GM12878 (cell line): ENCODE results near the gene PHOX2A. TPM values are rescaled to one million over a fixed set of nuclear protein-coding genes. Genes with fewer than 3 reads are reported as not detected.

Experiments
- ATAC-seq: fragments of 200-7000 bp; cut with Tn5 transposase; 3 replicates; pipeline ENCODE4 v1.9.1; 2020; ENCODE audit warnings: mild to moderate bottlenecking, moderate library complexity
- BruUV-seq: library from RNA; stranded (reverse); fragments of 400-500 nt; replicated peaks from 2 replicates; lab custom pipeline; 2021; lab: Mats Ljungman, UMichigan
- CTCF ChIA-PET: fragments of 300-600 bp; sonication (Branson Sonifier 250); formaldehyde crosslinking; extraction: SDS; loops from one replicate; lab custom pipeline; 2021; ENCODE audit warnings: inconsistent platforms; lab: Yijun Ruan, JAX
- POLR2A ChIA-PET: fragments of 350-600 bp; formaldehyde crosslinking; extraction: SDS; loops from one replicate; lab custom pipeline; 2021; ENCODE audit warnings: inconsistent platforms; lab: Charles Lee
- RAD21 ChIA-PET: fragments of 300-600 bp; sonication (Branson Sonifier 250); formaldehyde crosslinking; loops from one replicate; lab custom pipeline; 2023; ENCODE audit warnings: antibody characterized with exemption; ENCODE audit not compliant: unreplicated experiment; lab: Charles Lee
- SMC1A ChIA-PET: fragments of 300-600 bp; sonication (Branson Sonifier 250); formaldehyde crosslinking; loops from one replicate; lab custom pipeline; 2023; ENCODE audit not compliant: unreplicated experiment, uncharacterized antibody; lab: Charles Lee
- DNase-seq: peaks from one replicate; pipeline ENCODE4 v3.0.0-alpha.2; 2011; ENCODE audit warnings: low read depth, low spot score
- FAIRE-seq: peaks from 3 replicates; lab custom pipeline; 2011; peaks lifted over from hg19 to GRCh38; lab: Jason Lieb, UNC
- H2AFZ ChIP-seq: 2 replicates; pipeline ENCODE4 v1.6.0; 2011; ENCODE audit warnings: low read depth, low read length, control low read depth; ENCODE audit not compliant: control insufficient read depth
- H3K27ac ChIP-seq: 2 replicates; pipeline ENCODE4 v1.5.1; 2011; ENCODE audit warnings: control low read depth; ENCODE audit not compliant: control insufficient read depth, insufficient read depth
- H3K27me3 ChIP-seq, 2 experiments: replicated peaks in 1 of 2; 2 replicates each; pipeline versions ENCODE4 v1.6.0 to v1.6.1; 2011; ENCODE audit warnings: low read length in 1 of 2; ENCODE audit not compliant: control insufficient read depth in 2 of 2, insufficient read depth in 2 of 2
- H3K36me3 ChIP-seq, 2 experiments: 2 replicates each; pipeline ENCODE4 v1.5.1; 2011; ENCODE audit warnings: low read length in 1 of 2; ENCODE audit not compliant: control insufficient read depth in 2 of 2, insufficient read depth in 2 of 2
- H3K4me1 ChIP-seq: 2 replicates; pipeline ENCODE4 v1.6.1; 2011; ENCODE audit warnings: mild to moderate bottlenecking, low read length, moderate library complexity, mixed read lengths; ENCODE audit not compliant: control insufficient read depth, insufficient read depth
- H3K4me2 ChIP-seq: 2 replicates; pipeline ENCODE4 v1.6.0; 2011; ENCODE audit warnings: control low read depth; ENCODE audit not compliant: control insufficient read depth, insufficient read depth
- H3K4me3 ChIP-seq: fragments of 200-600 bp; sonication (generic); 2 replicates; pipeline ENCODE4 v1.5.1; 2016
- H3K79me2 ChIP-seq: 2 replicates; pipeline ENCODE4 v1.6.0; 2011; ENCODE audit warnings: low read length; ENCODE audit not compliant: control insufficient read depth, insufficient read depth
- H3K9ac ChIP-seq: 2 replicates; pipeline ENCODE4 v1.8.0; 2011; ENCODE audit warnings: low read length, control low read depth, mixed read lengths; ENCODE audit not compliant: control insufficient read depth, insufficient read depth
- H3K9me3 ChIP-seq: replicated peaks from 3 replicates; pipeline ENCODE4 v1.5.1; 2011; ENCODE audit warnings: mild to moderate bottlenecking, low read length; ENCODE audit not compliant: control insufficient read depth, insufficient read depth
- H4K20me1 ChIP-seq: 2 replicates; pipeline ENCODE4 v1.6.0; 2011; ENCODE audit not compliant: control insufficient read depth, insufficient read depth
- EED ChIP-seq: sonication (generic); IDR thresholded peaks from 2 replicates; pipeline ENCODE4 v1.6.1; 2016; ENCODE audit warnings: antibody characterized with exemption, low read depth
- HDAC2 ChIP-seq: fragments of 200-600 bp; sonication (generic); IDR thresholded peaks from 2 replicates; pipeline ENCODE4 v1.6.1; 2017
- MLLT1 ChIP-seq: fragments of 450-650 bp; IDR thresholded peaks from 2 replicates; pipeline ENCODE4 v1.6.1; 2016; ENCODE audit warnings: mild to moderate bottlenecking
- NFIC ChIP-seq: IDR thresholded peaks from 2 replicates; pipeline ENCODE4 v1.6.1; 2012; ENCODE audit warnings: low read depth, mild to moderate bottlenecking, inconsistent platforms, low read length, moderate library complexity
- POLR2A ChIP-seq: IDR thresholded peaks from 2 replicates; pipeline ENCODE4 v1.6.1; 2011; ENCODE audit warnings: low read depth, mild to moderate bottlenecking, low read length
- POLR2AphosphoS2 ChIP-seq: IDR thresholded peaks from 2 replicates; pipeline ENCODE4 v1.6.1; 2011; ENCODE audit warnings: low read depth, mild to moderate bottlenecking, low read length, improper control_type of control experiment, moderate library complexity
- REST ChIP-seq: IDR thresholded peaks from 2 replicates; pipeline ENCODE4 v1.6.1; 2012; ENCODE audit warnings: mild to moderate bottlenecking, low read depth, low read length
- SMAD5 ChIP-seq: IDR thresholded peaks from 2 replicates; pipeline ENCODE4 v1.6.1; 2016; ENCODE audit warnings: antibody characterized with exemption, low read depth
- WRNIP1 ChIP-seq: IDR thresholded peaks from 2 replicates; pipeline ENCODE4 v1.6.1; 2011; ENCODE audit warnings: low read depth, low read length, improper control_type of control experiment, borderline replicate concordance
- YBX1 ChIP-seq: fragments of 450-650 bp; IDR thresholded peaks from 2 replicates; pipeline ENCODE4 v1.6.1; 2016; ENCODE audit warnings: antibody characterized with exemption
- ZBTB33 ChIP-seq: fragments of 450-650 bp; IDR thresholded peaks from 2 replicates; pipeline ENCODE4 v1.6.1; 2017; ENCODE audit warnings: mild to moderate bottlenecking
- WGBS: methylation state at CpG from one replicate; pipeline ENCODE4 v1.1.6; 2016; ENCODE audit warnings: low lambda C conversion rate; ENCODE audit not compliant: insufficient replicate concordance, insufficient coverage; ENCODE audit errors: missing lambda C conversion rate; 5-methylcytosine and 5-hydroxymethylcytosine counted together
- in situ Hi-C: fragments of 300-500 bp; cut with MboI; formaldehyde crosslinking; loops from 9 replicates; pipeline ENCODE4 v1.14.3; 2018; ENCODE audit warnings: mixed read lengths
- intact Hi-C: fragments of 100-400 bp; cut with micrococcal nuclease; formaldehyde crosslinking; loops from one replicate; pipeline ENCODE4 v1.14.2; 2022; ENCODE audit not compliant: unreplicated experiment
- polyA plus RNA-seq, 11 experiments: library from polyadenylated mRNA; depleted of rRNA in 4 of 11; unstranded in 6 of 11; stranded (reverse) in 5 of 11; fragments of >200 nt; fragmentation: Nextera tagmentation in 4 of 11; fragmentation: Illumina TruSeq in 1 of 11; extraction: Ambion mirVana in 4 of 11; extraction: Trizol in 1 of 11; gene quantifications; 1 replicate in 1 of 11; 2 replicates in 10 of 11; pipeline versions ENCODE4 v1.2.1 to v1.2.3, GENCODE V29; 2011 to 2016; ENCODE audit warnings: inconsistent platforms in 2 of 11, missing spikeins in 2 of 11, low read depth in 1 of 11
- total RNA-seq, 4 experiments: library from RNA; depleted of rRNA in 3 of 4; stranded (reverse); fragments of >200 nt in 3 of 4; fragmentation: Illumina TruSeq in 1 of 4; extraction: Trizol in 1 of 4; gene quantifications; 2 replicates each; pipeline versions ENCODE4 v1.2.1 to v1.2.3, GENCODE V29; 2013 to 2021

PHOX2A gene
- total and polyA plus RNA-seq, 10 of the 15 experiments (the other 5 are each of a cell fraction or from before 2014, with no cell fraction given), result not detected

GRCh38 chr11:72242141-72242540 lies 1.8 kb downstream of the PHOX2A start:
- BruUV-seq, result no TSS peak
- POLR2A ChIA-PET, result no interaction called here
- Histone ChIP-seq H3K4me2 (no peak overlapping the region), H4K20me1 (no peaks in the 10 kb centered on the region; the same call in 1 of the 2 replicates), H3K4me3 (no peak overlapping the region)
- no peak for TF ChIP-seq HDAC2
- TF ChIP-seq, all 136 proteins: peak for 0
- WGBS, result 79% methylated on average over 2 of the region's 2 CpGs
- in situ Hi-C loops (no loop called here), intact Hi-C loops (no loop called here)
- ChIA-PET SMC1A (no interaction called here), RAD21 (no interaction called here), CTCF (interaction anchor here (2.0 kb wide), 1 partner anchor 189 kb away, joined by 10 read pairs; no protein-coding TSS in a partner anchor)
- Histone ChIP-seq H3K27me3 (peaks cover 11 to 24% of the 10 kb centered on the region in 2 experiments; a peak in 3 of 4 replicates), H3K4me1 (peaks cover 4% of the 10 kb centered on the region), H3K36me3 (peaks cover 0 to 3% of the 10 kb centered on the region in 2 experiments; a peak in 3 of 4 replicates), H2AFZ (no peak overlapping the region), H3K27ac (no peak overlapping the region), H3K9ac (no peak overlapping the region), H3K9me3 (no peaks in the 10 kb centered on the region; the same call in 2 of the 3 replicates), H3K79me2 (no peaks in the 10 kb centered on the region)
- no peak for DNase-seq
- ATAC-seq, result no peak
- no peak for FAIRE-seq

GRCh38 chr11:72241291-72241781 lies 2.6 kb downstream of the PHOX2A start:
- H3K27me3 ChIP-seq, result peaks cover 11 to 18% of the 10 kb centered on the region in 2 experiments; a peak in 3 of 4 replicates
- SMC1A ChIA-PET, result no interaction called here
- H3K27ac ChIP-seq, result no peak overlapping the region
- H3K4me1 ChIP-seq, result peaks cover 4% of the 10 kb centered on the region
- H3K4me3 ChIP-seq, result no peak overlapping the region
- DNase-seq (no peak), ATAC-seq (no peak), FAIRE-seq (no peak)
- 41% methylated on average over 14 of the region's 20 CpGs for WGBS
- H2AFZ ChIP-seq, result no peak overlapping the region
- H3K79me2 ChIP-seq, result no peaks in the 10 kb centered on the region
- no peaks in the 10 kb centered on the region; the same call in 1 of the 2 replicates for H4K20me1 ChIP-seq
- RAD21 ChIA-PET, result no interaction called here
- no peak overlapping the region for H3K9ac ChIP-seq
- intact Hi-C loops (no loop called here), in situ Hi-C loops (no loop called here)
- H3K4me2 ChIP-seq, result no peak overlapping the region
- peaks cover 0 to 5% of the 10 kb centered on the region in 2 experiments; a peak in 3 of 4 replicates for H3K36me3 ChIP-seq
- POLR2A ChIA-PET, result no interaction called here
- CTCF ChIA-PET, result interaction anchor here (2.0 kb wide), 1 partner anchor 190 kb away, joined by 10 read pairs; no protein-coding TSS in a partner anchor
- H3K9me3 ChIP-seq, result no peaks in the 10 kb centered on the region; the same call in 2 of the 3 replicates
- BruUV-seq, result no TSS peak
- TF ChIP-seq YBX1 (no peak), NFIC (no peak), POLR2A (no peak), SMAD5 (no peak), MLLT1 (no peak), REST (no peak), POLR2AphosphoS2 (no peak), ZBTB33 (no peak), EED (no peak), WRNIP1 (no peak)
